ENCODE measurements around the gene COPE.

COPE gene

DNA sequence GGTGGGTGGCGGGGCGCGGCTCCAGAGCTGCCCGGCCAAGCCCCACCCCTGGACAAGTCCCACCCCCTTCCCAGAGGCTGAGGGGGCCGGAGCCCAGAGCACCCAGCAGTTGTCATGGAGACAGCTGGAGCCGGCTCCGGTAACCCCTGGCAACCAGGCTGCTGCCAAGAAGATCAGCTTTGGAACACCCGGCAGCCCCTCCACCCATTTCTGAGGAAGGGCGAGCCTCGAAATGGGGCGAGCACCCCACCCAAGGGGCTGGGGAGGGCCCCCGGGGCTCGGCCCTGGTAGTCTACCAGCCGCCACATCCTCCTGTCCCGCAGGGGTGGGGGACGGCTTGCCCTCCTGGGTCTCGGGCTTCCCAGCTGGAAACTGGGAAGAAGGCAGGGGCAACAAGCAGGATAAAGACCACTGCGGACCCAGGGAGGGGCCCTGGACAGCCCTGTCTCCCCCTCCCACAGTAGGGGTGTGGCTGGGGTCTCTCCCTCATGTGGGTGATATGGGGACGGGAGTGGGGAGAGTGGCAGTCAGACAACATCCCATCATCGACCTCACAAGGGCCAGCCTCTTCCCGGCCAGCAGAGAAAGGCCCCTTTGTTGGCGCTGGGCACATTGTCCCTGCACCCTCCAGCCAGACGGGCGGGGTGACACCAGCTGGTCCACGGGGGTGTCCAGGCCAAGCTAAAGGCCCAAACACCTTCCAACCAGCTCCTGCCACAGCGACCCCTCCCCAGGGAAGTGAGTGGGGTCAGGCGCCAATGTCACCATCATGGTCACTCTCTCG is 24.7 kb downstream of the COPE start:
- DNase-seq (ENCODE audit: low spot score): no peak

- no peak for DNase-seq (ENCODE audit: low spot score)
Observed at GRCh38 chr19:18893587-18894253, 25.5 kb downstream of the COPE start.

GRCh38 chr19:18889949-18890745 is 29.0 kb downstream of the COPE start:
- no peak for DNase-seq (ENCODE audit: low spot score)

GRCh38 chr19:18886972-18887371 is 32.2 kb downstream of the COPE start:
- no peak for DNase-seq (ENCODE audit: low spot score)

DNA sequence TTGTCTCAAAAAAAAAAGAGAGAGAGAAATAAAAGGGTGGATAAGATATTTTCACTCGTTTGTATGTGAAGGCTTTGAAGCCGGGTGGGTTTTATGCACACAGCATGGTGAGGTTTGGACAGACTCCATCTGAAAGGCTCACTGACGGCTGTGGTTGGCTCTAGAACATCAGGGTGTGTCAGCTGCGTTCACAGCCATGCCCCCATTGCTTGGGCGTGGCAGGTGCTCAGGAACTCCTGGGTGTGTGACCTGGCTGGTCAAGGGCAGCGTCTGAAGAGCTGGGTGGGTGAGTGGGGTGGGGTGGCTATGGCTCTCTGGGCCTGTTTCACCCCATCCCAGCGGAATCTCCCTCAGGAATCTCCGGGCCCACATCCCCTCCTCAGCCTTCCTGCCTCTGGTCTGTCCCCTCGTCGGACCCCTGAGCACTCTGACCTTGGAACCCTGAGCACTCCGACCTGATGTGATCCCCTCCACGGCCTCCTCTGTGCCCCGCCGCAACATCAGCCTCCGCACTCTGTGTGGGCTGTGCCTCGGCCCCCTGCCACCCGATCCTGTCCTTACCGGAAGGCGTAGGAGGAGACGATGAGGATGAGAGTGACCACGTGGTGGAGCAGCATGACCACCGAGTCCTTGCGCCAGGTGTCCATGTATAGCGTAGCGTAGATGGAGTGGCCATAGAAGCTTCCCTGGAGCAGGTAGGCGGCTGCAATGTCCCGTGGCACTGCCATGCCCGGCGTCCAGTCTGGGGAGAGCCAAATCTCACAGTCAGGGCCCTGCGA is 35.5 kb downstream of the COPE start:
- no peak for DNase-seq (ENCODE audit: low spot score)

DNA sequence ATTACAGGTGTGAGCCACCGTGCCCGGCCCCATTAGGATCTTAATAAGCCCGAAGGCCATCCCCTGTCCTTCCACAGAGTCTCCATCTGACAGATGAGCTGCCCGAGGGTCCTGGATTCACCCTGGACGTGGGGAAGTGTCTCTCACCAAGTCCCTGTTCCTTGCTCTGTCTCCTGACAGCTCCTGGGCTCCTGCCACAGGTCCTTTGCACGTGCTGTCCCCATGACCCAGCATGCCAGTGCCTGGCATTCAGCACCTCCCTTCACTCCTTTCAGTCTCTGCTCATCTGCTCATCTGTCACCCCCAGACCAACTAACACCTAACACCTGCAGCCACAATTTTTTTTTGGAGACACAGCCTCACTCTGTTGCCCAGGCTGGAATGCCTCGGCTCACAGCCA is 37.7 kb downstream of the COPE start:
- DNase-seq (ENCODE audit: low spot score): no peak

DNA sequence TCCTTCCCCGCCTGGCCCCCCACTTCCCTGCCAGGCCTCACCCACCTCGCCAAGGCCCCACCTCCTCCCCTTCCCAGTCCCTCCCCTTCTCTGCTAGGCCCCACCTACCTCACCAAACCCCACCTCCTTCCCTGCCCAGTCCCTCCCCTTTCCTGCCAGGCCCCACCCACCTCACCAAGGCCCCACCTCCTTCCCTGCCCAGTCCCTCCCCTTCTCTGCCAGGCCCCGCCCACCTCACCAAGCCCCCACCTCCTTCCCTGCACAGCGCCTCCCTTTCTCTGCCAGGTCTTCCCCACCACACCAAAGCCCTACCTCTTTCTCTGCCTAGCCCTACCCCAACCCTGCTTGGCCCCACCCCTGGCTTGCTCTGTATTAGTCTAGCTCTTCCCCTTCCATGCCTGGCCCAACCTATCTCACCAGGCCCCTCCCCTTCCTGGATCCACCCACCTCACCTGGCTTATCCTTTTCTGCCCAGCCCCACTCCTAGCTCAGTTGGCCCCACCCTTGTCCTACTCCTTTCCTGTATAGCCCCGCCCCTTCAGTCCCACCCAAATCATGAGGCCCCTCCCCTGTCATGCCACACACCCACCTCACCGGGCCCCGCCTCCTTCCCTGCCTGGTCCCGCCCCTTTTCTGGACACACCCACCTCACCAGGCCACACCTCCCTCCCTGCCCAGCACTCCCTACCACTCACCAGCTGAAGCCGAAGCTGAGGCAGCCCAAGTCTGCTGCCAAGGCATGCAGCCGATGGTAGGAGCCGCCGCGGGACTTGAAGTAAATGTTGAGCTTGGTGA is 39.4 kb downstream of the COPE start:
- peak; percentile 64 for DNase-seq (ENCODE audit: low spot score)

DNA sequence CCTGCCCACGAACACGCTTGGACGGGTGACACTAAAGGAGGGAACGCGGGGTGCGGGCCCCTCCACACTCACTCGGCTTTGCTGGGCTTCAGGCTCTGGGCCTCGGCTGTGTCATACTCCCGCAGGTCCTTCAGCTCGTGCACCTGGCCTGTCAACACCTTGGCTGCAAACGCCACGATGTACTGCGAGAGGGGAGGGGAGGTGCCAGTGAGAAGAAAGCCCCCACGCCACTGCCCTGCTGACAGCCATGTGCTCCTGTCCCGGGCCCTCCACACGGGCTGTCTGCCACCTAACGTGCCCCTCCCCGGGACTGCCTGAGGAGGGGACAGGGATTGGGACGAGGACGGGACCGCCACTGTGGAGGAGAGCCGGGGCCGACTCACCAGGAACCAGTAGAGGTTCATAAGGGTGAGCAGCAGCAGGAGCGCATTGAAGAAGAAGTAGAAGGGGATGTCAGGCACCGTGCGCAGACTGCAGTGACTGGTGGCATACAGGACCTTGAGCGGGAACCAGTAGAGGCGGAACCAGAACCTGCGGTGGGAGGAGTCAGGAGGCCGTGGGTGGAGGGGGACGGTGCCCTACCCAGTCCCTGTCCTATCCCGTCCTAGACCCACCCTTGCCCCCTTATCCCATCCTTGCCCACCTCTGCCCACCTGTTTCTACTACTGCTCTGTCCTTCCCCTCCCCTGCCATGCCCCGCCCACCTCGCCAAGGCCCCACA is 40.2 kb downstream of the COPE start:
- DNase-seq (ENCODE audit: low spot score): no peak

DNA sequence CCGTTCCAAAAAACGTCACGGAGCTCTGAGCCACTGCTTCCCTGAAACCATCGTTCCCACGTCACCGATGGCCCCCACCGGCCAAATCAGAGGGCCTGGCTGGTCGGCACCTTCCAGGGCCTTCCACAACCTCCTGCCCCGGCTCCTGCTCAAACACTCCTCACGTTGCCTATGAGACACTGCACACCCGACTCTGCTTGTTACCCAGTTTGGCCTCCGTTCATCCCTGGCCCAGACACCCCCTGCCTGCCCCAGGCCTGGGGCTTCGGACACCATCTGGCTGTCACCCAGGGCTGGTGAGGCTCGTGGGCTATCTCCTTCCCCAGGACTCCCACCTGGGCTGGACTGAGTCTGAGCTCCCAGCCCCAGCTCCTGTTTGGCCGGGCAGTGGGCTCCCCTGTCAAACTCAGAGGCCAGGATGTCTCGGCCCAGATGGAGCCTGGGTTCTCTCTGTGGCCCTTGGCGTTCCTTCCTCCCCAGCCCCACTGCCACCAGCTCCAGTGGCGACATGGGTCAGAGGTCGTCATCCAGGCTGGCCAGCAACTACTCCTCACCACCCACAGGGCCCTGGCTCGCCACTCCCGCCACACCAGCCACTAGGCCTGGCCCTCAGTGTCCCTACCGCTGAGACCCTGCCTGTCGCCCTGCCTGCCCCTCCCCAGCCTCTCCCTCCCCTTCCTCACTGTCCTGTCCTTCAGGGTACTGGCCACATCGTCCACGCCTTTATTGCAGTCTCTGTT is 41.0 kb downstream of the COPE start:
- no peak for DNase-seq (ENCODE audit: low spot score)

DNA sequence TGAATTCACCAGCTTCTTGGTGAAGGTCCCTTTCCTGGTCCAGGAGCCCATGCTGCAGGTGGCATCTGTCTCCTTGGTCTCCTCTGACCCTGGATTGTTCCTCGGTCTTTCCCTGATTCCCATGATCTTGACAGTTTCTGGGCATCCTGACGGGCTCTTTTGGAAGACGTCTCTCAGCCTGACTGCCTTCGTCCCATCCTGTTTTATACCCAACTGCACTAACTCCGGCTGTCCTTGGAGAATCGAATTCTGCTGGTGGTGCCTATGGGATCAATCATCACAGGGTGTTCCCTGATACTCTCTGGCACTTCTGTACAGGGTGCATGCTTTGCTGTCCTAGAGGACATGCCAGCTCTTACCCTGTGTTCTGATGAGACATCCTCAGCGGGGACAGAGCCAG is 42.3 kb downstream of the COPE start:
- DNase-seq (ENCODE audit: low spot score): no peak

- DNase-seq (ENCODE audit: low spot score): no peak
Observed at GRCh38 chr19:18875726-18876125, 43.5 kb downstream of the COPE start.

GRCh38 chr19:18871543-18871942 is 47.6 kb downstream of the COPE start:
- no peak for DNase-seq (ENCODE audit: low spot score)

DNA sequence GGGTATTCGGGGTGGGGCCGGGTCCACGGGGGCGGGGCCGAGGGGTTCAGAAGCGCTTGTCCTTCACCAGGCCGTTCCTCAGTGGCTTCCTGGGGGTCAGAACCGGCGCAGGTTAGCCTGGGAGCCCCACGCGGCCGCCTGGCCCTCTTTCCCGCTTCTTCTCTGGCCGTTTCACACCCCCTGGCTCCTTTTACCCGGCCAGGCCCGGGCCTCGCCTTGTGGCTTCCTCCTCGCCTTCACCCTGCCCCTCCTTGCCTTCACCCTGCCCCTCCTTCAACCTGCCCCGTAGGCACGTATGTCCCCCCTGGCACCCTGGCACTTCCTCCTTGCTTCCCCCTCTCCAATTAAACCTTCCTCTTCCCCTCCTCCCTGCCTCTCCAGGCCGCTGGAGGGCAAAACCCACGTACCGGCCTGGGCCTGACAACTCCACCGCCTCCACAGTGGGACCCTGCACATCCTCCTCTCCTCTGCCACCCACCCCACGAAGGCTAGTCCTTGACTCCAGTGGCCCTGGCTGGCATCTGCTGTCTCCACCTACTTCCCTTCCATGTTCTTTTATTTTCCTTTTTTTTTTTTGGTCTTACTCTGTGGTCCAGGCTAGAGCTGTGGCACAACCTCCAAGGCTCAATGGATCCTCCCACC is 48.5 kb downstream of the COPE start:
- no peak for DNase-seq (ENCODE audit: low spot score)

DNA sequence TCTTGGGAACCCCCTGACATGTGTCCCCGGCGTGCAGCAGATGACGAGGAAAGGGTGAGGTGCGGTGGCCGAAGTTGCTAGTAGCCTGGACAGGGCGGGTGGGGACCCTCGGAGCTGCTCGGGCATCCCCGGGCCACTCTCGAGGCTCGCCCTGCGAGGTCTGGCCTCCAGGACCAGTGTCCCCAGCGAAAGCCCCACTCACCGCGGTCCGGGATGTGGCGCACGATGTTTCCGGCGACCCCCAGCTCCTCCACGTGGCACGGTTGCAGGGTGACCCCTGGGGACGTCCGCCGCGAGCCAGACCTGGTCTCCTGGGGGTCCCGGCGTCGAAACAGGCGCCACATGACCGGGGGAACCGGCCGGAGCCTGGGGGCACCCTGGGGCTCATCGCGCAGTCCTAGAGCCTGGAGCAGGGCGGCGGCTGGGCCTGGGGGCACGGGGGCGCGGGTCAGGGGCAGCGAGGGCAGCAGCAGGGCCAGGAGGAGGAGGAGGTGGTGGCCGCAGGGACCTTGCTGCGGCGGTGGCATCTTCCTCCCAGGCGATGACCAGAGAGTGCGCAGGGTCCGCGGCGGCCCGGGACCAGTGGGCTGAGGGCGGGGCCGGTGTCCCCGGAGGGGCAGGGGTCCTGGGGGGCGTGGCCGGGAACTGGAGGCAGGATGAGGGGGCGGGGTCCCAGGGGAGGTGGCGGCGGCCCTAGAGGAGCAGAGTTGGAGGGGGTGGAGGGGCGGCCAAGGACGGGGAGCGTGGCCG is 49.2 kb downstream of the COPE start:
- no peak for DNase-seq (ENCODE audit: low spot score)

DNA sequence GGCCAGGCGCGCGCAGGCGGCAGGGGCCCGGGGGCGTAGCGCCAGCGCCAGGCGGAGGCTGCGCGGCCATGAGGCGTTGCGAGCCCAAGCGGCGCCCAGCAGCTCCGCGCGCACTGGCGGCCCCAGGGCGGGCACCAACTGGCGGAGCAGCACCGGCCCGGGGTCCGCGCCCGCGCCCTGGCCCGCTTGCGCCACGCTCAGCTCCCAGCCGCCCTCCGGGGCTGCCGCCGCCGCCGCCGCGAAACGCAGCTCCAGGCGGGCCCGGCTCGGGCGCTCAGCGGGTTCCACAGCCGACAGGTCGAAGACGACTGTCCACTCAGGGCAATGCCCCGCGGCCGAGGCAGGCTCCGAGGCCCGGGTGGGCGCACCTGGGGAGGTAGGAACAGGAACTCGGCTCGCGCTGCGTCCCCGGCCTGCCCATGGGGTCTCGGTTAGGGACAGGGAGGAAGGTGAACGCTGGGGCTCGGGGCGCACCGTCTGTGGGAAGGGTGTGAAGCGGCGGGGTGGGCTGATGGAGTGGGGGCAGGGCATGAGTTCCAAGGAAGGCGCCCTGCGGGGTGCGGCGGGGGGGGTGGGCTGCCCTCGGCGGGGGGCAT is 50.1 kb downstream of the COPE start:
- no peak for DNase-seq (ENCODE audit: low spot score)

- no peak for DNase-seq (ENCODE audit: low spot score)
Observed at GRCh38 chr19:18868380-18869022, 50.7 kb downstream of the COPE start.

- DNase-seq (ENCODE audit: low spot score): no peak
Observed at GRCh38 chr19:18867751-18868150, 51.4 kb downstream of the COPE start.

GRCh38 chr19:18867199-18867598 is 52.0 kb downstream of the COPE start:
- no peak for DNase-seq (ENCODE audit: low spot score)
